ENCODE results near the gene TEX52. TPM values are rescaled to one million over a fixed set of nuclear protein-coding genes. Genes with fewer than 3 reads are reported as not detected.

Gene TEX52
- total and polyA plus RNA-seq, 2 of the 13 experiments (the other 11 are each of a cell fraction or from before 2014, with no cell fraction given) = 0.05 TPM; not detected in 1

- no peak for TF ChIP-seq ZNF746 (CRISPR knock-in tag; IDR thresholded peaks at IDR 0.05)
- no peak for TF ChIP-seq ONECUT2 (CRISPR knock-in tag; IDR thresholded peaks at IDR 0.05)
- TF ChIP-seq ATF4 (CRISPR knock-in tag; IDR thresholded peaks at IDR 0.05) = no peak
- TF ChIP-seq BHLHE40 (IDR thresholded peaks at IDR 0.05; ENCODE audit: low read length) = no peak
- no peak for TF ChIP-seq BRF2 (CRISPR knock-in tag; IDR thresholded peaks at IDR 0.05)
- TF ChIP-seq NR0B2 (CRISPR knock-in tag; IDR thresholded peaks at IDR 0.05) = no peak
- TF ChIP-seq ZFP37 (CRISPR knock-in tag; IDR thresholded peaks at IDR 0.05; ENCODE audit: borderline replicate concordance) = no peak
- TF ChIP-seq ZNF143 (CRISPR knock-in tag; IDR thresholded peaks at IDR 0.05) = no peak
- no peak for TF ChIP-seq ZXDC (CRISPR knock-in tag; IDR thresholded peaks at IDR 0.05)
- no peak for TF ChIP-seq ZNF251 (CRISPR knock-in tag; IDR thresholded peaks at IDR 0.05)
- 0 out of 2 replicates have a peak, but pooled peaks have one; percentile 64 for TF ChIP-seq ARID2 (CRISPR knock-in tag; IDR thresholded peaks at IDR 0.05; ENCODE audit: borderline replicate concordance)
- no peak for TF ChIP-seq ZNF292 (CRISPR knock-in tag; IDR thresholded peaks at IDR 0.05; ENCODE audit: borderline replicate concordance, low read depth)
- no peak for TF ChIP-seq PBX3 (CRISPR knock-in tag; IDR thresholded peaks at IDR 0.05; ENCODE audit: borderline replicate concordance)
- TF ChIP-seq GFI1 (CRISPR knock-in tag; IDR thresholded peaks at IDR 0.05; ENCODE audit: borderline replicate concordance) = no peak
- TF ChIP-seq TARDBP (CRISPR knock-in tag; IDR thresholded peaks at IDR 0.05) = no peak
- no peak for TF ChIP-seq ZNF30 (CRISPR knock-in tag; IDR thresholded peaks at IDR 0.05)
- no peak for TF ChIP-seq MED1 (CRISPR knock-in tag; IDR thresholded peaks at IDR 0.05)
- TF ChIP-seq GZF1 (CRISPR knock-in tag; IDR thresholded peaks at IDR 0.05) = no peak
- TF ChIP-seq HDAC1 (CRISPR knock-in tag; IDR thresholded peaks at IDR 0.05) = no peak
- TF ChIP-seq CEBPG (CRISPR knock-in tag; IDR thresholded peaks at IDR 0.05) = no peak
- no peak for TF ChIP-seq ZNF205 (CRISPR knock-in tag; IDR thresholded peaks at IDR 0.05)
- no peak for TF ChIP-seq CCAR2 (optimal IDR thresholded peaks at IDR 0.05; ENCODE audit: low read depth, low read length)
- TF ChIP-seq PPARG (CRISPR knock-in tag; conservative IDR thresholded peaks at IDR 0.05) = no peak
- TF ChIP-seq MAF1 (CRISPR knock-in tag; IDR thresholded peaks at IDR 0.05; ENCODE audit: borderline replicate concordance) = no peak
Measured at GRCh38 chr12:2876431-2877046, 19.7 kb upstream of the TEX52 start (continued).

All from HepG2 (cell line).